K562 (cell line): ENCODE data around the gene ATP6V1F. TPM values are rescaled to one million over a fixed set of nuclear protein-coding genes. Genes with fewer than 3 reads are reported as not detected.

Experiments
- DMBX1 ChIP-seq: fragments of 250-450 bp; sonication (Bioruptor Pico); IDR thresholded peaks from 2 replicates; pipeline ENCODE4 v1.8.0; 2022; ENCODE audit warnings: inconsistent platforms, mild to moderate bottlenecking, moderate library complexity, borderline replicate concordance
- ESRRA ChIP-seq: fragments of 450-650 bp; IDR thresholded peaks from 2 replicates; pipeline ENCODE4 v1.6.1; 2014; ENCODE audit warnings: low read depth, mild to moderate bottlenecking, moderate library complexity, borderline replicate concordance
- FUS ChIP-seq: fragments of 200-400 bp; formaldehyde crosslinking; optimal IDR thresholded peaks from 2 replicates; pipeline ENCODE3; 2017; ENCODE audit warnings: low read depth, low read length
- GTF2A2 ChIP-seq: IDR thresholded peaks from 2 replicates; pipeline ENCODE4 v1.6.1; 2016; ENCODE audit warnings: mild to moderate bottlenecking, missing genetic modification characterization, missing compliant biosample characterization
- LARP7 ChIP-seq: fragments of 450-650 bp; IDR thresholded peaks from 2 replicates; pipeline ENCODE4 v1.6.1; 2016
- NCOA2 ChIP-seq, 2 experiments: fragments of 450-650 bp; IDR thresholded peaks; 2 replicates each; pipeline ENCODE4 v1.6.1; 2018; ENCODE audit warnings: mild to moderate bottlenecking in 2 of 2, moderate library complexity in 1 of 2; ENCODE audit not compliant: partially characterized antibody in 2 of 2
- PHB2 ChIP-seq: fragments of 450-650 bp; IDR thresholded peaks from 2 replicates; pipeline ENCODE4 v1.6.1; 2017; ENCODE audit warnings: low read depth
- PTBP1 ChIP-seq: fragments of 200-400 bp; formaldehyde crosslinking; IDR thresholded peaks from 2 replicates; pipeline ENCODE4 v1.6.1; 2017; ENCODE audit warnings: low read depth, low read length
- RBM14 ChIP-seq: fragments of 200-400 bp; formaldehyde crosslinking; IDR thresholded peaks from 2 replicates; pipeline ENCODE4 v1.6.1; 2018; ENCODE audit warnings: low read depth, mild to moderate bottlenecking, low read length, moderate library complexity, borderline replicate concordance; ENCODE audit not compliant: insufficient read depth
- SIN3B ChIP-seq: fragments of 450-650 bp; IDR thresholded peaks from 2 replicates; pipeline ENCODE4 v1.6.1; 2017; ENCODE audit warnings: low read depth, mild to moderate bottlenecking, moderate library complexity
- SREBF2 ChIP-seq: sonication (generic); formaldehyde crosslinking; IDR thresholded peaks from 2 replicates; pipeline ENCODE4 v1.4.0; 2020; ENCODE audit warnings: mild to moderate bottlenecking, missing genetic modification reagents
- SRSF1 ChIP-seq: fragments of 200-400 bp; formaldehyde crosslinking; IDR thresholded peaks from 2 replicates; pipeline ENCODE4 v1.6.1; 2017; ENCODE audit warnings: mild to moderate bottlenecking, low read depth, low read length, moderate library complexity
- polyA plus RNA-seq, 8 experiments: library from polyadenylated mRNA; depleted of rRNA in 4 of 8; stranded (reverse) in 5 of 8; unstranded in 3 of 8; fragments of >200 nt; fragmentation: Nextera tagmentation in 2 of 8; fragmentation: Illumina TruSeq in 1 of 8; extraction: Ambion mirVana in 2 of 8; extraction: Trizol in 1 of 8; gene quantifications; 2 replicates each; pipeline versions ENCODE4 v1.2.1 to v1.2.3, GENCODE V29; 2011 to 2014; ENCODE audit warnings: inconsistent platforms in 1 of 8, missing spikeins in 1 of 8
- total RNA-seq, 7 experiments: library from RNA; depleted of rRNA in 6 of 7; stranded (reverse); fragments of >200 nt in 6 of 7; fragmentation: Illumina TruSeq in 2 of 7; extraction: Trizol in 2 of 7; gene quantifications; 2 replicates each; pipeline versions ENCODE4 v1.2.1 to v1.2.3, GENCODE V29; 2011 to 2021; ENCODE audit warnings: low replicate concordance in 1 of 7
- TF ChIP-seq, protein P1 (sequence below): fragments of 150-350 bp; conservative IDR thresholded peaks from 2 replicates; pipeline ENCODE4 v1.6.1; 2014; ENCODE audit warnings: low read length
- TF ChIP-seq, protein P2 (sequence below): sonication (generic); formaldehyde crosslinking; IDR thresholded peaks from 2 replicates; pipeline ENCODE4 v1.4.0; 2020; ENCODE audit warnings: mild to moderate bottlenecking, missing genetic modification reagents
- TF ChIP-seq, protein P3 (sequence below): fragments of 250-450 bp; sonication (Bioruptor Pico); IDR thresholded peaks from 2 replicates; pipeline ENCODE4 v1.4.0; 2020; ENCODE audit warnings: mild to moderate bottlenecking, moderate library complexity
- TF ChIP-seq, protein P4 (sequence below), 2 experiments: fragments of 450-650 bp in 1 of 2; sonication (generic) in 1 of 2; formaldehyde crosslinking; conservative IDR thresholded peaks; 2 replicates each; pipeline versions ENCODE4 v1.4.0 to v1.8.1; 2020 to 2022; ENCODE audit warnings: mild to moderate bottlenecking in 1 of 2, missing genetic modification reagents in 1 of 2
- TF ChIP-seq, protein P5 (sequence below): fragments of 450-650 bp; formaldehyde crosslinking; IDR thresholded peaks from 2 replicates; pipeline ENCODE4 v1.4.0; 2022; ENCODE audit warnings: missing genetic modification characterization

The ATP6V1F gene
- total and polyA plus RNA-seq, 9 of the 15 experiments (the other 6 are each of a cell fraction or from before 2014, with no cell fraction given) = 206 to 1,123 (median 542) TPM

DNA sequence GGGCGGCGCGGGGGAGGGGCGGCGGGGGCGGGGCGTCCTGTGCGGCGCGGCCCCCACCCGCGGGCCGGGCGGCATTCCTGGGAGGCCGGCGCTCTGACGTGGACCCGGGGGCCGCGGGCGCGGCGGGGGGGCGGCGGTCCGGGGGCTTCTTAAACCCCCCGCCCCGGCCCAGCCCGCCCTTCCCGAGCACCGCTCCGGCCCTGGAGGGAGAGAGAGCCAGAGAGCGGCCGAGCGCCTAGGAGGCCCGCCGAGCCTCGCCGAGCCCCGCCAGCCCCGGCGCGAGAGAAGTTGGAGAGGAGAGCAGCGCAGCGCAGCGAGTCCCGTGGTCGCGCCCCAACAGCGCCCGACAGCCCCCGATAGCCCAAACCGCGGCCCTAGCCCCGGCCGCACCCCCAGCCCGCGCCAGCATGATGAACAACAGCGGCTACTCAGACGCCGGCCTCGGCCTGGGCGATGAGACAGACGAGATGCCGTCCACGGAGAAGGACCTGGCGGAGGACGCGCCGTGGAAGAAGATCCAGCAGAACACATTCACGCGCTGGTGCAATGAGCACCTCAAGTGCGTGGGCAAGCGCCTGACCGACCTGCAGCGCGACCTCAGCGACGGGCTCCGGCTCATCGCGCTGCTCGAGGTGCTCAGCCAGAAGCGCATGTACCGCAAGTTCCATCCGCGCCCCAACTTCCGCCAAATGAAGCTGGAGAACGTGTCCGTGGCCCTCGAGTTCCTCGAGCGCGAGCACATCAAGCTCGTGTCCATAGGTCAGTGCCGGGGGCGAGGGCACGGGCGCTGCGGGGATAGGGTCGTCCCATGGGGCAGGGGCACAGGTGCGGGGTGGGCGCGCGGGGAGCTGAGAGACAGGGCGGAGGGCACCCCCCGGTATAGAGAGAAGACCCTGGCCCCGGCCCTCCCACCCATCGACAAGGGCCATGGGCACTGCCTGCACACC, 32.2 kb upstream of the ATP6V1F start, which contains the start of gene FLNC (continued):
- TF ChIP-seq, protein P1, sequence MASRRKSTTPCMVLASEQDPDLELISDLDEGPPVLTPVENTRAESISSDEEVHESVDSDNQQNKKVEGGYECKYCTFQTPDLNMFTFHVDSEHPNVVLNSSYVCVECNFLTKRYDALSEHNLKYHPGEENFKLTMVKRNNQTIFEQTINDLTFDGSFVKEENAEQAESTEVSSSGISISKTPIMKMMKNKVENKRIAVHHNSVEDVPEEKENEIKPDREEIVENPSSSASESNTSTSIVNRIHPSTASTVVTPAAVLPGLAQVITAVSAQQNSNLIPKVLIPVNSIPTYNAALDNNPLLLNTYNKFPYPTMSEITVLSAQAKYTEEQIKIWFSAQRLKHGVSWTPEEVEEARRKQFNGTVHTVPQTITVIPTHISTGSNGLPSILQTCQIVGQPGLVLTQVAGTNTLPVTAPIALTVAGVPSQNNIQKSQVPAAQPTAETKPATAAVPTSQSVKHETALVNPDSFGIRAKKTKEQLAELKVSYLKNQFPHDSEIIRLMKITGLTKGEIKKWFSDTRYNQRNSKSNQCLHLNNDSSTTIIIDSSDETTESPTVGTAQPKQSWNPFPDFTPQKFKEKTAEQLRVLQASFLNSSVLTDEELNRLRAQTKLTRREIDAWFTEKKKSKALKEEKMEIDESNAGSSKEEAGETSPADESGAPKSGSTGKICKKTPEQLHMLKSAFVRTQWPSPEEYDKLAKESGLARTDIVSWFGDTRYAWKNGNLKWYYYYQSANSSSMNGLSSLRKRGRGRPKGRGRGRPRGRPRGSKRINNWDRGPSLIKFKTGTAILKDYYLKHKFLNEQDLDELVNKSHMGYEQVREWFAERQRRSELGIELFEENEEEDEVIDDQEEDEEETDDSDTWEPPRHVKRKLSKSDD = no peak
- TF ChIP-seq, protein P2, sequence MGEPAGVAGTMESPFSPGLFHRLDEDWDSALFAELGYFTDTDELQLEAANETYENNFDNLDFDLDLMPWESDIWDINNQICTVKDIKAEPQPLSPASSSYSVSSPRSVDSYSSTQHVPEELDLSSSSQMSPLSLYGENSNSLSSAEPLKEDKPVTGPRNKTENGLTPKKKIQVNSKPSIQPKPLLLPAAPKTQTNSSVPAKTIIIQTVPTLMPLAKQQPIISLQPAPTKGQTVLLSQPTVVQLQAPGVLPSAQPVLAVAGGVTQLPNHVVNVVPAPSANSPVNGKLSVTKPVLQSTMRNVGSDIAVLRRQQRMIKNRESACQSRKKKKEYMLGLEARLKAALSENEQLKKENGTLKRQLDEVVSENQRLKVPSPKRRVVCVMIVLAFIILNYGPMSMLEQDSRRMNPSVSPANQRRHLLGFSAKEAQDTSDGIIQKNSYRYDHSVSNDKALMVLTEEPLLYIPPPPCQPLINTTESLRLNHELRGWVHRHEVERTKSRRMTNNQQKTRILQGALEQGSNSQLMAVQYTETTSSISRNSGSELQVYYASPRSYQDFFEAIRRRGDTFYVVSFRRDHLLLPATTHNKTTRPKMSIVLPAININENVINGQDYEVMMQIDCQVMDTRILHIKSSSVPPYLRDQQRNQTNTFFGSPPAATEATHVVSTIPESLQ (CRISPR knock-in tag) = peak; percentile 91; the same call in 1 of the 2 replicates
- TF ChIP-seq SIN3B (no peak), LARP7 (no peak), GTF2A2 (tag) (no peak; the same call in 1 of the 2 replicates), SREBF2 (no peak), SRSF1 (no peak), RBM14 (no peak), NCOA2 (IDR thresholded peaks at IDR 0.05; ENCODE audit: partially characterized antibody in 2 of 2) (no peak), PHB2 (peak; percentile 17; the same call in 1 of the 2 replicates), DMBX1 (no peak), PTBP1 (no peak), FUS (no peak), ESRRA (peak; percentile 37)
- TF ChIP-seq, protein P3, sequence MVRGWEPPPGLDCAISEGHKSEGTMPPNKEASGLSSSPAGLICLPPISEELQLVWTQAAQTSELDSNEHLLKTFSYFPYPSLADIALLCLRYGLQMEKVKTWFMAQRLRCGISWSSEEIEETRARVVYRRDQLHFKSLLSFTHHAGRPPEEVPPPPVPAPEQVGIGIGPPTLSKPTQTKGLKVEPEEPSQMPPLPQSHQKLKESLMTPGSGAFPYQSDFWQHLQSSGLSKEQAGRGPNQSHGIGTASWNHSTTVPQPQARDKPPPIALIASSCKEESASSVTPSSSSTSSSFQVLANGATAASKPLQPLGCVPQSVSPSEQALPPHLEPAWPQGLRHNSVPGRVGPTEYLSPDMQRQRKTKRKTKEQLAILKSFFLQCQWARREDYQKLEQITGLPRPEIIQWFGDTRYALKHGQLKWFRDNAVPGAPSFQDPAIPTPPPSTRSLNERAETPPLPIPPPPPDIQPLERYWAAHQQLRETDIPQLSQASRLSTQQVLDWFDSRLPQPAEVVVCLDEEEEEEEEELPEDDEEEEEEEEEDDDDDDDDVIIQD = no peak
- TF ChIP-seq, protein P4, sequence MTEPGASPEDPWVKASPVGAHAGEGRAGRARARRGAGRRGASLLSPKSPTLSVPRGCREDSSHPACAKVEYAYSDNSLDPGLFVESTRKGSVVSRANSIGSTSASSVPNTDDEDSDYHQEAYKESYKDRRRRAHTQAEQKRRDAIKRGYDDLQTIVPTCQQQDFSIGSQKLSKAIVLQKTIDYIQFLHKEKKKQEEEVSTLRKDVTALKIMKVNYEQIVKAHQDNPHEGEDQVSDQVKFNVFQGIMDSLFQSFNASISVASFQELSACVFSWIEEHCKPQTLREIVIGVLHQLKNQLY (CRISPR knock-in tag; conservative IDR thresholded peaks at IDR 0.05) = peak in 1 of 2 experiments; percentile 90; a peak in 2 of 4 replicates
- TF ChIP-seq, protein P5, sequence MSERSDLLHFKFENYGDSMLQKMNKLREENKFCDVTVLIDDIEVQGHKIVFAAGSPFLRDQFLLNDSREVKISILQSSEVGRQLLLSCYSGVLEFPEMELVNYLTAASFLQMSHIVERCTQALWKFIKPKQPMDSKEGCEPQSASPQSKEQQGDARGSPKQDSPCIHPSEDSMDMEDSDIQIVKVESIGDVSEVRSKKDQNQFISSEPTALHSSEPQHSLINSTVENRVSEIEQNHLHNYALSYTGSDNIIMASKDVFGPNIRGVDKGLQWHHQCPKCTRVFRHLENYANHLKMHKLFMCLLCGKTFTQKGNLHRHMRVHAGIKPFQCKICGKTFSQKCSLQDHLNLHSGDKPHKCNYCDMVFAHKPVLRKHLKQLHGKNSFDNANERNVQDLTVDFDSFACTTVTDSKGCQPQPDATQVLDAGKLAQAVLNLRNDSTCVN (CRISPR knock-in tag) = no peak
